HepG2 (cell line): ENCODE results near the gene C1orf50. TPM values are rescaled to one million over a fixed set of nuclear protein-coding genes. Genes with fewer than 3 reads are reported as not detected.

Experiments
- ARID2 ChIP-seq: sonication (generic); formaldehyde crosslinking; IDR thresholded peaks from 2 replicates; pipeline ENCODE4 v1.8.1; 2022; ENCODE audit warnings: mild to moderate bottlenecking, missing genetic modification reagents, borderline replicate concordance
- ETV6 ChIP-seq: sonication (generic); formaldehyde crosslinking; conservative IDR thresholded peaks from 2 replicates; pipeline ENCODE4 v1.4.0; 2020; ENCODE audit warnings: missing genetic modification reagents
- FOXM1 ChIP-seq: sonication (generic); formaldehyde crosslinking; IDR thresholded peaks from 2 replicates; pipeline ENCODE4 v1.5.0; 2020; ENCODE audit warnings: missing genetic modification reagents
- GLI4 ChIP-seq: sonication (generic); formaldehyde crosslinking; IDR thresholded peaks from 2 replicates; pipeline ENCODE4 v1.5.1; 2020; ENCODE audit warnings: missing genetic modification reagents, mild to moderate bottlenecking, moderate library complexity, borderline replicate concordance
- KDM4B ChIP-seq: sonication (generic); formaldehyde crosslinking; IDR thresholded peaks from 2 replicates; pipeline ENCODE4 v1.4.0; 2020; ENCODE audit warnings: missing genetic modification reagents
- KDM5B ChIP-seq: sonication (generic); formaldehyde crosslinking; IDR thresholded peaks from 2 replicates; pipeline ENCODE4 v1.4.0; 2020; ENCODE audit warnings: missing genetic modification reagents, mild to moderate bottlenecking, borderline replicate concordance
- NR1H2 ChIP-seq: sonication (generic); formaldehyde crosslinking; IDR thresholded peaks from 2 replicates; pipeline ENCODE4 v1.8.1; 2022; ENCODE audit warnings: low read depth, missing genetic modification reagents, borderline replicate concordance
- PAX8 ChIP-seq: sonication (generic); formaldehyde crosslinking; IDR thresholded peaks from 2 replicates; pipeline ENCODE4 v1.8.0; 2022; ENCODE audit warnings: mild to moderate bottlenecking, missing genetic modification reagents, borderline replicate concordance
- REST ChIP-seq, 2 experiments: IDR thresholded peaks; 2 replicates each; pipeline ENCODE4 v1.6.1; 2011 to 2012; ENCODE audit warnings: low read length in 2 of 2, borderline replicate concordance in 1 of 2, low read depth in 1 of 2, mild to moderate bottlenecking in 1 of 2, moderate library complexity in 1 of 2
- SP2 ChIP-seq: sonication (generic); formaldehyde crosslinking; IDR thresholded peaks from 2 replicates; pipeline ENCODE4 v1.5.1; 2020; ENCODE audit warnings: mild to moderate bottlenecking, missing genetic modification reagents
- ZBTB14 ChIP-seq: sonication (generic); formaldehyde crosslinking; IDR thresholded peaks from 2 replicates; pipeline ENCODE4 v1.4.0; 2020; ENCODE audit warnings: missing genetic modification reagents
- ZFY ChIP-seq: sonication (generic); formaldehyde crosslinking; IDR thresholded peaks from 2 replicates; pipeline ENCODE4 v1.4.0; 2020; ENCODE audit warnings: missing genetic modification reagents
- ZKSCAN5 ChIP-seq: sonication (generic); formaldehyde crosslinking; IDR thresholded peaks from 2 replicates; pipeline ENCODE4 v1.5.1; 2020; ENCODE audit warnings: mild to moderate bottlenecking, missing genetic modification reagents
- ZNF282 ChIP-seq: fragments of 450-650 bp; IDR thresholded peaks from 2 replicates; pipeline ENCODE4 v1.6.1; 2018; ENCODE audit not compliant: partially characterized antibody
- ZNF326 ChIP-seq: sonication (generic); formaldehyde crosslinking; IDR thresholded peaks from 2 replicates; pipeline ENCODE4 v1.4.0; 2020; ENCODE audit warnings: missing genetic modification reagents, borderline replicate concordance
- ZNF343 ChIP-seq: sonication (generic); formaldehyde crosslinking; IDR thresholded peaks from 2 replicates; pipeline ENCODE4 v1.4.0; 2020; ENCODE audit warnings: mild to moderate bottlenecking, missing genetic modification reagents
- ZNF446 ChIP-seq: sonication (generic); formaldehyde crosslinking; IDR thresholded peaks from 2 replicates; pipeline ENCODE4 v1.5.0; 2020; ENCODE audit warnings: mild to moderate bottlenecking, missing genetic modification reagents
- ZNF691 ChIP-seq: sonication (generic); formaldehyde crosslinking; IDR thresholded peaks from 2 replicates; pipeline ENCODE4 v1.4.0; 2020; ENCODE audit warnings: missing genetic modification reagents, low read depth, mild to moderate bottlenecking, borderline replicate concordance
- polyA plus RNA-seq, 8 experiments: library from polyadenylated mRNA; depleted of rRNA in 3 of 8; stranded (reverse) in 7 of 8; unstranded in 1 of 8; fragments of >200 nt; fragmentation: Illumina TruSeq in 4 of 8; extraction: Trizol in 4 of 8; gene quantifications; 2 replicates each; pipeline versions ENCODE4 v1.2.1 to v1.2.3, GENCODE V29; 2011 to 2016; ENCODE audit warnings: low read depth in 4 of 8, missing spikeins in 1 of 8, mixed read lengths in 1 of 8; ENCODE audit not compliant: insufficient read depth in 1 of 8
- total RNA-seq, 5 experiments: library from RNA; depleted of rRNA; stranded (reverse); fragments of >200 nt; fragmentation: Illumina TruSeq; extraction: Trizol; gene quantifications; 2 replicates each; pipeline ENCODE4 v1.2.3, GENCODE V29; 2016; ENCODE audit warnings: low read depth in 1 of 5
- TF ChIP-seq, protein P1 (sequence below): sonication (generic); formaldehyde crosslinking; IDR thresholded peaks from 2 replicates; pipeline ENCODE4 v1.4.0; 2020; ENCODE audit warnings: missing genetic modification reagents
- TF ChIP-seq, protein P2 (sequence below): sonication (generic); formaldehyde crosslinking; IDR thresholded peaks from 2 replicates; pipeline ENCODE4 v1.4.0; 2020; ENCODE audit warnings: mild to moderate bottlenecking, missing genetic modification reagents

The C1orf50 gene
- total and polyA plus RNA-seq, 2 of the 13 experiments (the other 11 are each of a cell fraction or from before 2014, with no cell fraction given), result 4.3 to 4.8 TPM

GRCh38 chr1:42766741-42767509, at the start of gene C1orf50, which contains the start of gene P3H1 (continued):
- TF ChIP-seq, protein P1, sequence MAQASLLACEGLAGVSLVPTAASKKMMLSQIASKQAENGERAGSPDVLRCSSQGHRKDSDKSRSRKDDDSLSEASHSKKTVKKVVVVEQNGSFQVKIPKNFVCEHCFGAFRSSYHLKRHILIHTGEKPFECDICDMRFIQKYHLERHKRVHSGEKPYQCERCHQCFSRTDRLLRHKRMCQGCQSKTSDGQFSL, result 0 out of 2 replicates have a peak, but pooled peaks have one; percentile 39
- TF ChIP-seq NR1H2 (CRISPR knock-in tag), result no peak
- TF ChIP-seq PAX8, result peak; percentile 87; the same call in 1 of the 2 replicates
- peak; percentile 25; the same call in 1 of the 2 replicates for TF ChIP-seq ZNF446 (CRISPR knock-in tag)
- TF ChIP-seq KDM4B (CRISPR knock-in tag), result peak; percentile 30
- no peak for TF ChIP-seq ZKSCAN5 (CRISPR knock-in tag)
- no peak for TF ChIP-seq ZNF326 (CRISPR knock-in tag)
- peak; percentile 37; the same call in 1 of the 2 replicates for TF ChIP-seq ZNF343
- no peak for TF ChIP-seq ZNF282
- TF ChIP-seq ARID2 (CRISPR knock-in tag), result peak; percentile 97; the same call in 1 of the 2 replicates
- TF ChIP-seq, protein P2, sequence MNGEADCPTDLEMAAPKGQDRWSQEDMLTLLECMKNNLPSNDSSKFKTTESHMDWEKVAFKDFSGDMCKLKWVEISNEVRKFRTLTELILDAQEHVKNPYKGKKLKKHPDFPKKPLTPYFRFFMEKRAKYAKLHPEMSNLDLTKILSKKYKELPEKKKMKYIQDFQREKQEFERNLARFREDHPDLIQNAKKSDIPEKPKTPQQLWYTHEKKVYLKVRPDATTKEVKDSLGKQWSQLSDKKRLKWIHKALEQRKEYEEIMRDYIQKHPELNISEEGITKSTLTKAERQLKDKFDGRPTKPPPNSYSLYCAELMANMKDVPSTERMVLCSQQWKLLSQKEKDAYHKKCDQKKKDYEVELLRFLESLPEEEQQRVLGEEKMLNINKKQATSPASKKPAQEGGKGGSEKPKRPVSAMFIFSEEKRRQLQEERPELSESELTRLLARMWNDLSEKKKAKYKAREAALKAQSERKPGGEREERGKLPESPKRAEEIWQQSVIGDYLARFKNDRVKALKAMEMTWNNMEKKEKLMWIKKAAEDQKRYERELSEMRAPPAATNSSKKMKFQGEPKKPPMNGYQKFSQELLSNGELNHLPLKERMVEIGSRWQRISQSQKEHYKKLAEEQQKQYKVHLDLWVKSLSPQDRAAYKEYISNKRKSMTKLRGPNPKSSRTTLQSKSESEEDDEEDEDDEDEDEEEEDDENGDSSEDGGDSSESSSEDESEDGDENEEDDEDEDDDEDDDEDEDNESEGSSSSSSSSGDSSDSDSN (CRISPR knock-in tag), result peak; percentile 81
- 0 out of 2 replicates have a peak, but pooled peaks have one; percentile 80 for TF ChIP-seq ETV6 (CRISPR knock-in tag)
- 0 out of 2 replicates have a peak, but pooled peaks have one; percentile 73 for TF ChIP-seq ZNF691
- TF ChIP-seq REST (IDR thresholded peaks at IDR 0.05; ENCODE audit: borderline replicate concordance in 1 of 2, low read depth in 1 of 2, low read length in 2 of 2), result 0 out of 4 replicates have a peak, but pooled peaks of 1 of the 2 experiments have one; percentile 8
- TF ChIP-seq ZBTB14, result peak; percentile 46; the same call in 1 of the 2 replicates
- TF ChIP-seq KDM5B, result peak; percentile 67; the same call in 1 of the 2 replicates
- TF ChIP-seq FOXM1 (CRISPR knock-in tag), result 0 out of 2 replicates have a peak, but pooled peaks have one; percentile 35
- TF ChIP-seq GLI4 (CRISPR knock-in tag), result peak; percentile 70; the same call in 1 of the 2 replicates
- peak; percentile 88 for TF ChIP-seq ZFY (CRISPR knock-in tag)
- 0 out of 2 replicates have a peak, but pooled peaks have one; percentile 15 for TF ChIP-seq SP2 (CRISPR knock-in tag)
